Measurements from ENCODE around the gene GMPS.
A peak's percentile ranks its signal among the peaks of the same experiment; 100 is the strongest.
"Not testable (repeated sequence)": the region's sequence is repeated elsewhere in the genome, so short reads cannot be mapped to it uniquely, and the experiment has no call there.

The GMPS gene

GRCh38 chr3:155872904-155873646 is 2.6 kb downstream of the GMPS start:
- no peak for DNase-seq
- ATAC-seq = no peak

- DNase-seq = no peak
- ATAC-seq = no peak
Observed at GRCh38 chr3:155876037-155876436, 5.6 kb downstream of the GMPS start.

GRCh38 chr3:155876503-155876902 is 6.1 kb downstream of the GMPS start:
- no peak for DNase-seq

GRCh38 chr3:155880286-155880685 is 9.8 kb downstream of the GMPS start:
- no peak for DNase-seq
- ATAC-seq = no peak

More at GRCh38 chr3:155876503-155876902, 6.1 kb downstream of the GMPS start:
- no peak for ATAC-seq

- no peak for ATAC-seq
- no peak for DNase-seq
Observed at GRCh38 chr3:155884292-155884691, 13.8 kb downstream of the GMPS start.

GRCh38 chr3:155885292-155885691 is 14.8 kb downstream of the GMPS start:
- DNase-seq (no peak), ATAC-seq (no peak)

- DNase-seq, ATAC-seq: not testable (repeated sequence)
Observed at GRCh38 chr3:155886348-155886747, 15.9 kb downstream of the GMPS start.

- peak; percentile 9 for ATAC-seq
- DNase-seq = no peak
Observed at GRCh38 chr3:155886915-155887314, 16.5 kb downstream of the GMPS start.

GRCh38 chr3:155889212-155889611 is 18.8 kb downstream of the GMPS start:
- ATAC-seq (no peak), DNase-seq (no peak)

- no peak for ATAC-seq
- no peak for DNase-seq
Observed at GRCh38 chr3:155889952-155890351, 19.5 kb downstream of the GMPS start.

- DNase-seq (no peak), ATAC-seq (no peak)
Observed at GRCh38 chr3:155890671-155891190, 20.3 kb downstream of the GMPS start.

GRCh38 chr3:155891321-155891720 is 20.9 kb downstream of the GMPS start:
- ATAC-seq (no peak), DNase-seq (no peak)

- ATAC-seq = no peak
- DNase-seq = no peak
Observed at GRCh38 chr3:155895379-155895900, 25.0 kb downstream of the GMPS start.

- DNase-seq (no peak), ATAC-seq (no peak)
Observed at GRCh38 chr3:155906900-155907299, 36.5 kb downstream of the GMPS start.

GRCh38 chr3:155908086-155908485 is 37.6 kb downstream of the GMPS start:
- ATAC-seq (no peak), DNase-seq (no peak)

- DNase-seq (no peak), ATAC-seq (no peak)
Observed at GRCh38 chr3:155908605-155909004, 38.2 kb downstream of the GMPS start.

- no peak for DNase-seq
- no peak for ATAC-seq
Observed at GRCh38 chr3:155912090-155912489, 41.6 kb downstream of the GMPS start.

GRCh38 chr3:155912579-155913190 is 42.2 kb downstream of the GMPS start:
- no peak for DNase-seq
- ATAC-seq = no peak

- no peak for DNase-seq
Observed at GRCh38 chr3:155917781-155918180, 47.3 kb downstream of the GMPS start.

GRCh38 chr3:155919728-155920127 is 49.3 kb downstream of the GMPS start:
- DNase-seq (no peak), ATAC-seq (no peak)

More at GRCh38 chr3:155917781-155918180, 47.3 kb downstream of the GMPS start:
- no peak for ATAC-seq

- ATAC-seq (no peak), DNase-seq (no peak)
Observed at GRCh38 chr3:155921486-155921885, 51.0 kb downstream of the GMPS start.

GRCh38 chr3:155934230-155934629 is 63.8 kb downstream of the GMPS start:
- ATAC-seq = no peak
- DNase-seq = no peak

- ATAC-seq = no peak
- DNase-seq = no peak
Observed at GRCh38 chr3:155938409-155938808, 68.0 kb downstream of the GMPS start.

All from stimulated activated naive CD8-positive, alpha-beta T cell treated with anti-CD3 and anti-CD28 coated beads, Interleukin-15, Interleukin-2, amounts not matched to agents 100 U/mL and 50 U/mL, for 24 hours (primary cell).